Mesendoderm (in vitro differentiated cells): ENCODE data around the gene CRISP1.
A peak's percentile ranks its signal among the peaks of the same experiment; 100 is the strongest.
"Not testable (repeated sequence)": the region's sequence is repeated elsewhere in the genome, so short reads cannot be mapped to it uniquely, and the experiment has no call there.

Experiments
- DNase-seq: peaks from one replicate; pipeline ENCODE4 v3.0.0; 2013
- H2AK5ac ChIP-seq: 2 replicates; pipeline ENCODE4 v1.6.1; 2013; ENCODE audit warnings: low read length, inconsistent platforms
- H2BK120ac ChIP-seq: 2 replicates; pipeline ENCODE4 v1.6.1; 2013; ENCODE audit warnings: low read depth, mild to moderate bottlenecking, low read length, moderate library complexity, mixed read lengths
- H2BK15ac ChIP-seq: replicated peaks from 2 replicates; pipeline ENCODE4 v1.6.1; 2013; ENCODE audit warnings: low read depth, mild to moderate bottlenecking, moderate library complexity
- H2BK5ac ChIP-seq: 2 replicates; pipeline ENCODE4 v1.6.1; 2013; ENCODE audit warnings: low read length, inconsistent platforms
- H3K18ac ChIP-seq: 2 replicates; pipeline ENCODE4 v1.6.1; 2013; ENCODE audit warnings: mild to moderate bottlenecking, low read length, mixed read lengths
- H3K23ac ChIP-seq: one replicate; pipeline ENCODE4 v1.6.1; 2013; ENCODE audit warnings: low read length
- H3K27ac ChIP-seq: 2 replicates; pipeline ENCODE4 v1.5.1; 2013; ENCODE audit warnings: low read depth, mild to moderate bottlenecking, inconsistent platforms, low read length, moderate library complexity
- H3K27me3 ChIP-seq: 2 replicates; pipeline ENCODE4 v1.6.1; 2013; ENCODE audit warnings: low read length, control low read depth, mild to moderate bottlenecking, inconsistent platforms; ENCODE audit not compliant: insufficient read depth, poor library complexity
- H3K36me3 ChIP-seq: 2 replicates; pipeline ENCODE4 v1.6.1; 2013; ENCODE audit warnings: low read length, inconsistent platforms; ENCODE audit not compliant: control insufficient read depth, insufficient read depth
- H3K4ac ChIP-seq: one replicate; pipeline ENCODE4 v1.6.1; 2013; ENCODE audit warnings: low read depth, mild to moderate bottlenecking, low read length, moderate library complexity
- H3K4me1 ChIP-seq: 2 replicates; pipeline ENCODE4 v1.6.1; 2013; ENCODE audit warnings: low read depth, low read length, inconsistent platforms; ENCODE audit not compliant: control insufficient read depth
- H3K4me2 ChIP-seq: 2 replicates; pipeline ENCODE4 v1.6.1; 2013; ENCODE audit warnings: low read length
- H3K4me3 ChIP-seq: 2 replicates; pipeline ENCODE4 v1.5.1; 2013; ENCODE audit warnings: mild to moderate bottlenecking, low read length
- H3K56ac ChIP-seq: one replicate; pipeline ENCODE4 v1.6.1; 2013; ENCODE audit warnings: low read length
- H3K79me1 ChIP-seq: 2 replicates; pipeline ENCODE4 v1.6.1; 2013; ENCODE audit warnings: low read length, inconsistent platforms
- H3K79me2 ChIP-seq: 2 replicates; pipeline ENCODE4 v1.6.1; 2013; ENCODE audit warnings: mild to moderate bottlenecking, low read length; ENCODE audit not compliant: control insufficient read depth, insufficient read depth
- H3K9ac ChIP-seq: 2 replicates; pipeline ENCODE4 v1.6.1; 2013; ENCODE audit warnings: low read length, inconsistent platforms
- H4K5ac ChIP-seq: one replicate; pipeline ENCODE4 v1.6.1; 2013; ENCODE audit warnings: low read length
- H4K8ac ChIP-seq: one replicate; pipeline ENCODE4 v1.6.1; 2013; ENCODE audit warnings: low read depth, mild to moderate bottlenecking, control low read depth, low read length, moderate library complexity
- WGBS: extraction: QIAGEN DNeasy Blood & Tissue Kit; methylation state at CpG from one replicate; pipeline ENCODE4 v1.1.7; 2013; ENCODE audit warnings: low lambda C conversion rate, missing lambda C conversion rate; ENCODE audit not compliant: insufficient coverage; ENCODE audit errors: extremely low coverage; 5-methylcytosine and 5-hydroxymethylcytosine counted together

CRISP1 gene

GRCh38 chr6:49806145-49806544 is 60.2 kb downstream of the CRISP1 start:
- Histone ChIP-seq H4K5ac (no peak overlapping the region), H4K8ac (no peak overlapping the region), H2BK15ac (no peak overlapping the region), H3K4me3 (no peak overlapping the region), H3K27ac (no peak overlapping the region), H3K23ac (no peak overlapping the region), H3K27me3 (no peaks in the 10 kb centered on the region), H3K9ac (no peak overlapping the region), H3K4me2 (no peak overlapping the region), H2BK5ac (no peak overlapping the region), H3K4me1 (no peaks in the 10 kb centered on the region), H3K36me3 (no peaks in the 10 kb centered on the region), H2BK120ac (no peak overlapping the region), H3K4ac (no peak overlapping the region), H3K18ac (no peak overlapping the region), H2AK5ac (no peak overlapping the region), H3K56ac (no peak overlapping the region), H3K79me1 (no peaks in the 10 kb centered on the region), H3K79me2 (no peaks in the 10 kb centered on the region)
- no peak for DNase-seq
- WGBS = no CpG with 5 or more reads among the region's 4 CpGs

GRCh38 chr6:49805246-49805645 is 61.1 kb downstream of the CRISP1 start:
- Histone ChIP-seq H2AK5ac (no peak overlapping the region), H2BK15ac (no peak overlapping the region), H3K36me3 (no peaks in the 10 kb centered on the region), H4K5ac (no peak overlapping the region), H3K4me3 (no peak overlapping the region), H3K79me2 (no peaks in the 10 kb centered on the region), H2BK120ac (no peak overlapping the region), H3K27ac (no peak overlapping the region), H3K56ac (no peak overlapping the region), H3K18ac (no peak overlapping the region), H3K23ac (no peak overlapping the region), H3K27me3 (no peaks in the 10 kb centered on the region), H3K4me2 (no peak overlapping the region), H3K4ac (no peak overlapping the region), H3K79me1 (no peaks in the 10 kb centered on the region), H2BK5ac (no peak overlapping the region), H3K4me1 (no peaks in the 10 kb centered on the region), H4K8ac (no peak overlapping the region), H3K9ac (no peak overlapping the region)
- peak; percentile 1 for DNase-seq
- no CpG with 5 or more reads among the region's 3 CpGs for WGBS

GRCh38 chr6:49801525-49801924 is 64.8 kb downstream of the CRISP1 start:
- Histone ChIP-seq H3K4me1 (no peaks in the 10 kb centered on the region), H3K4me3 (no peak overlapping the region), H2BK5ac (no peak overlapping the region), H4K8ac (no peak overlapping the region), H3K18ac (no peak overlapping the region), H3K27me3 (no peaks in the 10 kb centered on the region), H3K9ac (no peak overlapping the region), H3K36me3 (no peaks in the 10 kb centered on the region), H3K79me2 (no peaks in the 10 kb centered on the region), H3K4ac (no peak overlapping the region), H3K79me1 (no peaks in the 10 kb centered on the region), H2BK120ac (no peak overlapping the region), H2AK5ac (no peak overlapping the region), H4K5ac (no peak overlapping the region), H3K4me2 (no peak overlapping the region), H3K56ac (no peak overlapping the region), H2BK15ac (no peak overlapping the region), H3K23ac (no peak overlapping the region), H3K27ac (no peak overlapping the region)
- DNase-seq = no peak
- no CpG with 5 or more reads among the region's 8 CpGs for WGBS

- Histone ChIP-seq H3K56ac (no peak overlapping the region), H3K79me2 (no peaks in the 10 kb centered on the region), H2AK5ac (no peak overlapping the region), H3K4me2 (no peak overlapping the region), H3K79me1 (no peaks in the 10 kb centered on the region), H3K4me1 (no peaks in the 10 kb centered on the region), H3K18ac (no peak overlapping the region), H3K4me3 (no peak overlapping the region), H3K27me3 (no peaks in the 10 kb centered on the region), H3K9ac (no peak overlapping the region), H4K8ac (no peak overlapping the region), H3K4ac (no peak overlapping the region), H4K5ac (no peak overlapping the region), H3K23ac (no peak overlapping the region), H2BK15ac (no peak overlapping the region), H2BK5ac (no peak overlapping the region), H3K27ac (no peak overlapping the region), H2BK120ac (no peak overlapping the region), H3K36me3 (no peaks in the 10 kb centered on the region)
- no peak for DNase-seq
- WGBS = no CpG with 5 or more reads among the region's 1 CpG
Measured at GRCh38 chr6:49799090-49799489, 67.2 kb downstream of the CRISP1 start.

- H2BK15ac ChIP-seq, H3K4me2 ChIP-seq, H3K4ac ChIP-seq, H3K18ac ChIP-seq, H2BK120ac ChIP-seq, DNase-seq, H3K79me2 ChIP-seq, H2AK5ac ChIP-seq, H3K36me3 ChIP-seq, H2BK5ac ChIP-seq, H3K4me1 ChIP-seq, H4K8ac ChIP-seq, H3K27ac ChIP-seq, H4K5ac ChIP-seq, H3K79me1 ChIP-seq, H3K56ac ChIP-seq, H3K27me3 ChIP-seq, H3K4me3 ChIP-seq, H3K9ac ChIP-seq, H3K23ac ChIP-seq: not testable (repeated sequence)
- WGBS = no CpG with 5 or more reads among the region's 21 CpGs
Measured at GRCh38 chr6:49796842-49797455, 69.4 kb downstream of the CRISP1 start.

- no peaks in the 10 kb centered on the region for H3K36me3 ChIP-seq
- no peak overlapping the region for H3K18ac ChIP-seq
- WGBS = no CpG with 5 or more reads among the region's 2 CpGs
- H3K4ac ChIP-seq = no peak overlapping the region
- H3K4me3 ChIP-seq = no peak overlapping the region
- no peak overlapping the region for H3K4me2 ChIP-seq
- H2AK5ac ChIP-seq = no peak overlapping the region
- no peaks in the 10 kb centered on the region for H3K79me1 ChIP-seq
- no peak overlapping the region for H4K5ac ChIP-seq
- H3K9ac ChIP-seq = no peak overlapping the region
- H3K27ac ChIP-seq = no peak overlapping the region
- no peak overlapping the region for H4K8ac ChIP-seq
- no peak overlapping the region for H2BK5ac ChIP-seq
- H3K56ac ChIP-seq = no peak overlapping the region
- H2BK120ac ChIP-seq = no peak overlapping the region
- no peak for DNase-seq
- no peaks in the 10 kb centered on the region for H3K4me1 ChIP-seq
- H2BK15ac ChIP-seq = no peak overlapping the region
- H3K23ac ChIP-seq = no peak overlapping the region
- H3K27me3 ChIP-seq = no peaks in the 10 kb centered on the region
- no peaks in the 10 kb centered on the region for H3K79me2 ChIP-seq
Measured at GRCh38 chr6:49790341-49790740, 76.0 kb downstream of the CRISP1 start.
